CD4-positive, alpha-beta T cell treated with Interleukin-1 beta for 1 hour (primary cell): ENCODE results near the gene TNS1.
A peak's percentile ranks its signal among the peaks of the same experiment; 100 is the strongest.

ENCODE experiments used
- DNase-seq, 2 donors: peaks; one replicate each; pipeline ENCODE4 v3.0.0-alpha.2; 2020 to 2022

TNS1 gene

GRCh38 chr2:217928324-217929181, 74.2 kb downstream of the TNS1 start:
- peak in 1 of 2 donors; percentile 39 for DNase-seq

- no peak for DNase-seq
Measured at GRCh38 chr2:217927601-217928323, 75.0 kb downstream of the TNS1 start.

GRCh38 chr2:217926801-217927200, 76.0 kb downstream of the TNS1 start:
- DNase-seq: no peak

- DNase-seq: no peak
Measured at GRCh38 chr2:217924346-217924901, 78.4 kb downstream of the TNS1 start.

DNA sequence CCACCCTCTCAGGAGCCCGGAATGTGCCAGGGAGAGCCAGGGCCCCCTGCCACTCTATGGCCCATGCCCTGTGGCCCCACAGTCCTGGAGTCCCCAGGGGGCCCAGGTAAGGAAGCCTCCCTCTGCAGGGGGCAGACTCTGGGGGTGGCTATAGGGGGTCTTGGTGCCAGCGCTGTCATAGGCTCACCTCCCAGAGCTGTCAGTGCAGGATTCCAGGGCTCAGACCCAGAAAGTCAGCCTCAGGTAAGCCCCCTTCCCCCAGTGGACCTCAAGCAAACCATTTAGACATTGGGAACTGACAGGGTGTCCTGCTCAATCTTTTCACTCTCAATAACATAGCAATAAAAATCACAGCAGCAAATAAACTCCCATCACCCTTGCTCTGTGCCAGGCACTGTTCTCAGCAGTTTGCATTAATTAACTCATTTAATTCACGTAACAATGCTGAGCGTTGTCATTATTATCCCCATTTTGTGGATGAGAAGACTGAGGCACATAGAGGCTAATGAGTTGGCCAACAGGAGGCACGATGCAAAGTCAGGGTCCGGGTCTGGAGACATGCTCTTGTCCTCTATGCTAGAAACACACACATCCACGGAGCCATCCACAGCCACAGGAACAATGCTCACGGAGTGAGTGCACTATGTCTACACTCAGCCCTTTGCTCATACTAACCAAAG, 79.6 kb downstream of the TNS1 start:
- no peak for DNase-seq

- no peak for DNase-seq
Measured at GRCh38 chr2:217922101-217923006, 80.4 kb downstream of the TNS1 start.

- DNase-seq: no peak
Measured at GRCh38 chr2:217920879-217921603, 81.8 kb downstream of the TNS1 start.

GRCh38 chr2:217919781-217920351, 82.9 kb downstream of the TNS1 start:
- no peak for DNase-seq

- no peak for DNase-seq
Measured at GRCh38 chr2:217919204-217919603, 83.6 kb downstream of the TNS1 start.

DNA sequence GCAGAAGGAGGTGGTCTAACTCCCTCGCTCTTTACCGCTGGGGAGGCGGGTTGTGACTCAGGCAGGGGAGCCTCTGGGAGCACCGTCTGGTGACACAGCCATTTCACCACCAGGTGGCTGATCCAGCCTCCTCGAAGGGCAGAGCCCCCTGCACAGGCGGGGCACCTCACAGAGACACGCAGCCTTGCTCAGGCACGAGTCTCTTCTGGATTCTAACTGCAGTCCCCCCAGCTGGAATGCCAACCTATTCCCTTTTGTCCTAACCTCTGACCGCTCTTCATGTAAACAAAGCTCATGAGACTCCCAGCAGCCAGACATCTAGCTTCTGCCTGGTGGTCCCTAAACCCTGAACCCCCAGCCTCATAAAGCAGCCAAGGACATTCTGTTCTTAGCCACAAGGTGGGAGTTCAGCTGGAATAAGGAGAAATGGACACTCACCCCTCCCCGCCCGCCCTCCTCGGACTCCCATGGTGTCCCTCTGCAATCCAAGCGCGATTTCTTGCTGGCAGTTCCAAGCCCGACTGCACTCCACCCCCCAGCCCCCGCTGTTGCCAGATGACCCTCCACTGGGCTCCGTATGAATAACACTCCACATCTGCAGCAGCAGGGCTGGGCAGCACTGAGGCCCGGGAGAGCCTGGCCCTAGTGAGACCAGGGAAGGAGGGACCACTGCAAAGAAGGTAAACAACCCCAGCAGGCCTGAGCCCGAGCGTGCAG, 84.3 kb downstream of the TNS1 start:
- DNase-seq: no peak

GRCh38 chr2:217916504-217917254, 86.1 kb downstream of the TNS1 start:
- DNase-seq: no peak

- no peak for DNase-seq
Measured at GRCh38 chr2:217915706-217916105, 87.1 kb downstream of the TNS1 start.

GRCh38 chr2:217914878-217915277, 87.9 kb downstream of the TNS1 start:
- no peak for DNase-seq

- DNase-seq: no peak
Measured at GRCh38 chr2:217914078-217914477, 88.7 kb downstream of the TNS1 start.

GRCh38 chr2:217913436-217913835, 89.4 kb downstream of the TNS1 start:
- no peak for DNase-seq

DNA sequence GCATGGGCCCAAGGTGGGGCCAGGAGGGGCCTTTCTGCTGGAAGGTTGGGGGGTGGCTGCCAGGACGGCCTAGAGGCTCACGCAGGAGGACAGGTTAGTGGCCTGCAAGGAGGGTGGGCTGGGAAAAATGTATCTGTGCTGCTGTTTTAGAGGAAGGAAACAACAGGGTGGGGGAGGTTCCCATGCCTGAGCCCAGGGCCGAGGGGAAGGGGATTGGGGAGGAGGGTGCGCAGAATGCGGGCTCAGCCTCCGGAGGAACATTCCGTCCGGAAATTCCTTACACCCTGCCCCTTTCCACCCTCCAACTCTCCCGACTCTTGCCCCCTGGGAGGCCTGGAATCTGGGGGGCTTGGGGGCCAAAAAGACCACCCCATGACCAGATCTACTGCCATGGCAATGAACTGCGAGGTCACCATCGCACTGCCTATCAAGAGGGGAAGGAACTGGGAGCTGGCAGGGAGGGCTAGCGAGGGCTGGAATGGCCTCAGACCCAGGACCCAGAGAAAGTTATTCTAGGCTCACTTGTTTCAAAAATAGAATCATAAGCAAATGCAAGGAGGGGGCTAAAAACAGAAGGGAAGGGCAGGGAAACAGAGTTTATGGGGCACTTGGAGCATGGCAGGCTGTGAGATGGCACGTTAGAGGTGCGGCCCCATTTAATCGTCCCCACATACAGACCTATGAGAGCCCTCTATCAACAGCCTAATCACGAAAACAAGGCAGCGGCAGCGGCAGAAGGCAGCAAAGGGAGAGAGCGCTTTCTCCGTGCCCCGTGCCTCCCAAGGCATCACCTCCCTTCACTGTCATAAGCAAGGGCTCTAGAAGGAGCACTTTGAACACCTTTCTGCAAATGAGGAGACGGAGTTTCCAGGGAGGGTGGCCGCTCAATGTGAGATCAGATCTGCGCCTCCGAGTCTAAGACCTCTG, 90.4 kb downstream of the TNS1 start:
- no peak for DNase-seq

- DNase-seq: no peak
Measured at GRCh38 chr2:217911283-217912097, 91.3 kb downstream of the TNS1 start.

- DNase-seq: no peak
Measured at GRCh38 chr2:217910875-217911212, 92.0 kb downstream of the TNS1 start.
